DMS79 (cell line): ENCODE measurements around the gene HSCB.
"Not testable (repeated sequence)": the region's sequence is repeated elsewhere in the genome, so short reads cannot be mapped to it uniquely, and the experiment has no call there.

ENCODE experiments used
- DNase-seq: peaks from one replicate; lab custom pipeline; 2025; lab: John Stamatoyannopoulos, UW

The HSCB gene

DNA sequence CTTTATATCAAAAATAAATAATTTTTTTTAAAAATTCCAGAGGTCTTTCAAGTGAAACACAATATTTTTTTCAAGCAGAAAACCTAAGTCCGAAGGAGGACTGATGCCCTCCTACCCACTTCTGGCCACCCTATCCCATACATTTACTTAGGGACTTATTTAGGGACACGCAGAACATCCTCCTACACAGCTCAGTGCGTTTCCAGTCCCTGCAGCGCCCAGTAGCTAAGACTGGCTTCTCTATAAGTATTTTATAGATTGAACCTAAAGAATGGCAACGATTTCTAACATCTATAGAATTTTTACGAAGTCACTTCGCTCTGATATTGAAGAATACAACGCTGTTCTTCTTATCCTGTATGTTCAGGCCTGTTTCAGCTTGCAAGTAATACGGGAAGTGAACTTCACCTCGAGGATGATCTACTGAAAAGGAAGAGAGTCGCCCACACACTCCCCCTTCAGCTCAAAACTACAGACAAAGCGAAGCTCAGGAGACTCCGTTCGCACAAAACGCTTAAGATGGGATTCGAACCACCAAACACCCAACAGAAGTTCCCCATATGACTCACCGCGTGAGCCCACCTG lies 547 bp upstream of the HSCB start:
- DNase-seq, result no peak

DNA sequence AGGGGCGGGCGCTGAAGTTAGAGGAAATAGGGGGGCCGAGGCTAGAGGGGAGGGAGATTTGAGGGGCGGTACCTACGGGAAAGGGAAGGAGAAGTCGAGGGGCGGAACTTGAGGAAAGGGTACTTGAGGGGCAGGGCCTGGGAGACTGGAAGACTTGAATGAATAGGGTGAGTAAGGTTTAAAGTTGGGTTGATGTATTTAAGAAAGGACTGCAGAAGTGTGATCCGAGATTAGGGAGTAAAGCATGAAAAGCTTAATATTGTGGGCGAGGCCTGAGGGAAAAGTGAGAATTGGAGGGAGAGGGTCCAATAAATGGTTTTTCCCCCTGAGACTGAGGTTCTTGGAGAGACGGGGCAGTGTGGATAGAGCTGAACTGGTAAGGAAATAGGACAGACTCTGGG lies 723 bp downstream of the HSCB start:
- DNase-seq, result no peak

DNA sequence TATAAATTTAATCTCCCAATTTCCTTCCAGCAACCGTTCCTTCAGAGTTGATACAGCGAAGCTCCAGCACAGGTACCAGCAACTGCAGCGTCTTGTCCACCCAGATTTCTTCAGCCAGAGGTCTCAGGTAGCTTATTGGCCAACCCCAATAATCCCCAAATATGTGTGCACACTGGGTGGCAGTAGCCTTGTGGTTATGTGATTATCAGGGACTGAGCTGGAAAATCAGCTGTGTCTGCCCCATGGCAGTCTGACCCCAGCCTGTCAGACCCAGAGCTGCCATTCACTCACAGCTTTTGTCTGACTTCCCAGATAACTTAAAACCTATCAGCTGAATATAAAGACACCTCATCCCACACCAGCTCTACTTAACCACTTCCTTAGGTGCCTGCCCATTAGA lies 2.0 kb downstream of the HSCB start:
- DNase-seq, result no peak

DNA sequence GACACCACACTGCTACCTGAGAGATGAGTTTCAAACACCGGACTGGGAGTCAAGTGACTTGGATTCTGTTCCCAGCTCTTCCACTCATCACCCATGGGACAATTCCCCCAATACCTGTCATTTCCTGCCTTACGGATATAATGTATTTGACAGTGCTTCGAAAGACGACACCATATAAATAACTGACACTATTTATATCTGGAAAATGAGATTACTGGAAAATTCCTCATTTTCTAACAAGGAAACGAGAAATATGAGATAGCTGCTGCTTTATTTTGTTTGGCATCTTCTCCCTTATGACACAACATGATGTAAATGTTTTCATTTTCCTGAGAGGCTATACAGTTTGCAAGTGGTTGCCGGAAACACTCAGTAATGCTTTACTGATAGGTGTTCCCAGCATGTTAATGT lies 8.6 kb downstream of the HSCB start:
- DNase-seq, result no peak

DNA sequence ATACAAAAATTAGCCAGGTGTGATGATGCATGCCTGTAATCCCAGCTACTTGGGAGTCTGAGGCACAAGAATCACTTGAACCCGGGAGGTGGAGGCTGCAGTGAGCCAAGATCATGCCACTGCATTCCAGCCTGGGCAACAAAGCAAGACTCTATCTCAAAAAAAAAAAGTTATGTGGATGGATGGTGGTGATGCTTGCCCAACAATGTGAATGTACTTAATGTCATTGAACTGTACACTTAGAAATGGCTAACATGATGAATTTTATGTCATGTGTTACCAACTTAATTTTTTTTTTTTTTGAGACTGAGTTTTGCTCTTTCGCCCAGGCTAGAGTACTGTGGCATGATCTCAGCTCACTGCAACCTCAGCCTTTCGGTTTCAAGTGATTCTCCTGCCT lies 12.7 kb downstream of the HSCB start:
- DNase-seq, result not testable (repeated sequence)

DNA sequence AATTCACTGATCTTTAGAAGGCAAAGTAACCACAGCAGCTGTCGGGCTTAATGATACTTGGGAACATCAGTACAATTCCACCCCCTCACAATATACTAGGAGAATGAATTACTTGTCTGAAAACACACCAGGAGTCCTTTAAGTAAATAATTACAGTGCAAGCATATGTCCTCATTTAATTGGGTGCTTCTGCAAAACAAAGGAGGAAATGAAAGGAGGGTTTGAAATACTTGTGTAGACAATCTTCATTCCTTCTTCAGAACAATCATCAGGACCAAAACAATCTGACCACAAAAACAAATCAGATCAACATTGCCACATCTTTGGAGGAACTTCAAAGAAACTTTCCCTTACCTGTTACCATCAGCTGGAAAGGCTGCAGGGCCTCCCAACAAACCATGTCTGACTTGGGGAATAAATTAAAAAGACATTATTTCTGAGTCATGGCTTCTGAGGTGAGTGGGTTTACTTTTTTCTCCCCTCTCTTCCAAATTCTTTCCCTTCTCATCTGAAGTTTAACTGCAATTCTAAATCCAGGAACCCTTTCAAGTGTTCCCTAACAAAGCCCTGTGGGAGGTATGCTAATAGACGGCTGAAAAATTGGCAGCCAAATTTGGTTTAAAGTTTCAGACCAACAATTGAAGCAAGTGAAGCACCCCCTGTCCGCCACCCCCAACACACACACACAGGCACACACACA lies 18.2 kb downstream of the HSCB start:
- DNase-seq, result no peak

DNA sequence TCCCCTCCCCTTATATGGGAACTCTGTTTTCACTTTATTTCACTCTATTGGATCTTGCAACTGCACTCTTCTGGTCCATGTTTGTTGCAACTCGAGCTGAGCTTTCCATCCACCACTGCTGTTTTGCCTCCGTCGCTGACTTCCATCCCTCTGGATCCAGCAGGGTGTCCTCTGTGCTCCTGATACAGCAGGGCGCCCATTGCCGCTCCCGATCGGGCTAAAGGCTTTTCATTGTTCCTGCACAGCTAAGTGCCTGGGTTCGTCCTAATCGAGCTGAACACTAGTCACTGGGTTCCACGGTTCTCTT lies 19.6 kb downstream of the HSCB start:
- no peak for DNase-seq

DNA sequence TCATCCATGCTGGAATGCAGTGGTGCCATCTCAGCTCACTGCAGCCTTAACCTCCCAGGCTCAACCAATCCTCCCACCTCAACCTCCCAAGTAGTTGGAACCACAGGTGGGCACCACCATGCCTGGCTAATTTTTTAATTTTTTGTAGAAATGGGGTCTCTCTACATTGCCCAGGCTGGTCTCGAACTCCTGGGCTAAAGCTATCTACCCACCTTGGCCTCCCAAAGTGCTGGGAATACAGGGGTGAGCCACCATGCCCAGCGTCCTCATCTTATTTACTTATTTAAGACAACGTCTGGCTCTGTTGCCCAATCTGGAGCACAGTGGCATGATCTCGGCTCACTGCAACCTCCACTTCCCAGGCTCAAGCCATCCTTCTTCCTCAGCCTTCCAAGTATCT lies 20.2 kb downstream of the HSCB start:
- DNase-seq, result not testable (repeated sequence)

DNA sequence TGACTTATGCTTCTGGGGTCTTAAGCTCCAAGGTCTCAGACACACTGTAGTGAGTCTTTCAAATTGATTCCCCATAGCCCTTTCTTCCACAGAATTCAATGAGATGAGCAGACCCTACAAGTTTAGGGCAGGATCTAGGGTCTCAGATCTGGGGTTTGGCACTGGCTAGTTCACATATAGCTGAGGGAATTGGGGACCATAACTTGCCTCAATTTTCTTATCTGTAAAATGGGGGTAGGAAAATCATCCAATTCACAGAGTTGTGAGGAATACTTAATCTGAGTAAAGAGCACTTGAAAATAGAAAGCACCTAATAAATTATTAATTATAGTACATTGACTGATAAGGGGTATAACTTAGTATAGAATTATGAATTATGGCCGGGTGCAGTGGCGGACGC lies 24.8 kb downstream of the HSCB start:
- DNase-seq, result no peak

DNA sequence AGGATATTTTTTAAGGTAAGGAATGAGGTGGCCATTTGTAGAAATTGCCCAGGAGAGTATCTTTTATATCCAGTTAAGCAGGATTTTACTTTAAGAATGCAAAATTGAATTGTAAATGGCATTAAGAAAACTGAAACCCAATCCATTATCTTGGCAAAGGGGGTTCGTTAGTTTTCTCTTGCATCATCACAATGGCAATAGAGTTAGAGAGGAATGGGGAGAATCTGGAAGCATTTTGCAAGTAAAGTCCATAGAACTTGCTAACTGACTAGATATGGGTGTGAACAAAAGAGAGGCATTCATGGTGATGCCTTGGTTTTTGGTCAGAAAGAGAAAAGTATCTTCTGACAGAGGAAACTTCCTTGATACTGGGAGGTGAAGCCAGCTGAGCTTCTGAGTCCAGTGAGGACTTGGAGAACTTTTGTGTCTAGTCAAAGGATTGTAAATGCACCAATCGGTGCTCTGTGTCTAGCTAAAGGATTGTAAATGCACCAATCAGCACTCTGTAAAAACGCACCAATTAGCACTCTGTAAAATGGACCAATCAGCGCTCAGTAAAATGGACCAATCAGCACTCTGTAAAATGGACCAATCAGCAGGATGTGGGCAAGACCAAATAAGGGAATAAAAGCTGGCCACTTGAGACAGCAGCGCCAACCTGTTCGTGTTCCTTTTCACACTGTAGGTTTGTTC lies 27.0 kb downstream of the HSCB start:
- no peak for DNase-seq

DNA sequence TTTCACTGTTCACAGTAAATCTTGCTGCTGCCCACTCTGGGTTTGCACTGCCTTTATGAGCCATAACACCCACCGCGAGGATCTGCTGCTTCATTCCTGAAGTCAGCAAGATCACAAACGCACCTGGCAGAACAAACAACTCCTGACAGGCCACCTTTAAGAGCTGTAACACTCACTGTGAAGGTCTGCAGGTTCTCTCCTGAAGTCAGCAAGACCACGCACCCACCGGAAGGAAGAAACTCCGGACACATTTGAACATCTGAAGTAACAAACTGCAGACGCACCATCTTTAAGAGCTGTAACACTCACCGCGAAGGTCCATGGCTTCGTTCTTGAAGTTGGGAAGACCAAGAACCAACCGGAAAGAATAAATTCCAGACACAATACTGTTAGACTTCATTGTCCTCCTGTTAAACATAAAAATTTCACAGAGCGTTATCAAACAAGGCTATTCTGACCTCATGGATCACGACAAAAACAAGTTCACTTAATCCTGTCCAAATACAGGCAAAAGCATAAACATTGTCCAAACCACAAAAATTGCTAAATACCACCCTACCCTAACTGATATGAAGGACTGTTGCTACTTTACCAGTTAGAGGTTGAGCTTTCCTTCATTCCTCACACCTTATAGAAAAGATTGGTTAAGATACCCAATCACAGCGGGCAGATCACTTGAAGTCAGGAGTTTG lies 27.7 kb downstream of the HSCB start:
- no peak for DNase-seq

DNA sequence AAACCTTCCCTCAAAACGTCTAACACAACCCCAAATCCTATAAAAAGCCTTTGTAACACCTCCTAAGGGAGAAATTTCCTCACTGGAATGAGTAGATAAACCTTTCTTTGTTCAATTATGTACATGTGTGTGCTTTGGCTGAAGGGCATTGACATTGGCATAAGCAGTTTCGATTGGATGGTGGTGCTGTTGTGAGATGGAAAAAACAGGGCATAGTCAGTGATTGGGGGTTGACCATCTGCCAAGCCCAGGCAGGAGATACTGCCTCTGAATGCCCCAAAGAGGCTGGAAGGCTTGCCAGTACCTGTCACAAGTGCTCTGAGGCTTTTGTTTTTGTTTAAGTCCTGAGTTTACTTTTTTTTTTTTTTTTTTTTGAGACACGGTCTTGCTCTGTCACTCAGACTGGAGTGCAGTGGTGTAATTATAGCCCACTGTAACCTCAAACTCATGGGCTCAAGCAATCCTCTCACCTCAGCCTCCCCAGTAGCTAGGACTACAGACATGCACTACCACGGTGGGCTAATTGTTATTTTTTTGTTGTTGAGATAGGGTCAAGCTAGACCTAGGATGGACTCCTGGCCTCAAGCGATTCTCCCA lies 29.5 kb downstream of the HSCB start:
- DNase-seq, result peak; percentile 62

DNA sequence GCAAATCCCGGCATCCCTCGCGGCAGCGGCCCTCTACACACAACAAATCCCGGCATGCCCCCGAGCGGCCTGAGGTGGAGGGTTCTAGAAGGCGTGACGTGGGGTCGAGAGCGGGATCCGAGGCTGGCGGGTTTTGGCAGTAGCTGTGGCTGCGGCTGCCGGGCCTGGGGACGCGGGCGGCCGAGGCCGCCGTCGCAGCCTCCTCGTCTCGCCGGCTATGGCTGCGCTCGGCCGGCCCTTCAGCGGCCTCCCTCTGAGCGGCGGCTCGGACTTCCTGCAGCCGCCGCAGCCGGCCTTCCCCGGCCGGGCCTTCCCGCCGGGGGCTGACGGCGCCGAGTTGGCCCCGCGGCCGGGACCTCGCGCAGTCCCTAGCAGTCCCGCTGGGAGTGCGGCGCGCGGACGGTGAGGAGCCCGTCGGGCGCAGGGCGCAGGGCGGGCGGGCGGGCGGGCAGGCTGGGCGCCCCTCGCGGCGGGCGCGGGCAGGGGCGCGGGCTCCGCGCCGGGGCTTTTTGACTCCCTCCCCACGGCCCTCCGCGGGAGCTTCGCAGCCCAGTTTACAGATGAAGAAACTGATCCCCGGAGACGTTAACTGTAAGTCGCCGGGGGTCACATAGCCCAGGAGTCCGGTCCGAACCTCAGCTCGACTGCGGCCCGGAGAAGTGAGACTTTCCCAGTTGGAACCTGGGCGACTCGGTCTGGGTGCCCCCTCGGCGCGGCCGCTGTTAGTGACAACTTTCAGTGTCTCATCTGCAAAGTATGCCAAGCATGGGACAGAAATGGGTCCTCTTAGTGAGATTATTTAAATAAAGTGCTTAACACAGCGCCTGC lies 31.0 kb downstream of the HSCB start, which contains the start of gene CCDC117:
CCDC117 (plus strand) TSS at position 63 of the 828 bp plus-strand sequence; CDS start at position 218, 155 bp downstream.
- peak; percentile 75 for DNase-seq

DNA sequence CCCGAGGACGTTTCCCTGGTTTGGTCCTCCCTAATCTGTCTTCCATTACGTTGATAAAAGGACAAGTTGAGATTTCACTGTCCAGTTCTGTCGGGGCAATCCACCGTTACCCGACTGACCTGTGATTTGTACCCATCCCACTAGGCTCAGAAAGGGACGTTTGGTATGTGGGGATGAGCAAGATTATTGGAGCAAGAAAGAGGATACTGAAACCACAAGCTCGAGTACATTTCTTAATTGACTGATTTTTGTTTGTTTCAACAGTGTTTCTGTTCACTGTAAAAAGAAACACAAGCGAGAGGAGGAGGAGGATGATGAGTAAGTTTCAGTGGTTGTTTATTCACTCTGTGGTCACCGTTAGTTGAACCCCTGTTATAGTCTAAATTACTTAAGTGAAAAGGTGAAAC lies 31.6 kb downstream of the HSCB start:
- DNase-seq, result no peak

DNA sequence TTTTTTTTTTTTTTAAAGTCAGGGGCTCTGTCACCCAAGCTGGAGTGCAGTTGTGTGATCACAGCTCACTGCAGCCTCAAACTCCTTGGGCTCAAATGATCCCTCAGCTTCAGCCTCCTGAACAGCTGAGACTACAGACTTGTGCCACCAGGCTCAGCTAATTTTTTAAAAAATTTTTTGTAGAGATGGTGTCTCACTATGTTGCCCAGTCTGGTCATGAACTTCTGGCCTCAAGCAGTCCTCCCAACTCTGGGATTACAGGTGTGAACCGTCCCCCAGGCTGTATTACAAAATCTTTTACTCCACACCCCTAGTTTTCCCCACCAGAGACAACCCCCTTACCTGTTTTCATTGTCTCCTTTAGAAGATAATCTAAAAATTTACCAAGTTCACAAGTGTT lies 32.5 kb downstream of the HSCB start:
- no peak for DNase-seq

DNA sequence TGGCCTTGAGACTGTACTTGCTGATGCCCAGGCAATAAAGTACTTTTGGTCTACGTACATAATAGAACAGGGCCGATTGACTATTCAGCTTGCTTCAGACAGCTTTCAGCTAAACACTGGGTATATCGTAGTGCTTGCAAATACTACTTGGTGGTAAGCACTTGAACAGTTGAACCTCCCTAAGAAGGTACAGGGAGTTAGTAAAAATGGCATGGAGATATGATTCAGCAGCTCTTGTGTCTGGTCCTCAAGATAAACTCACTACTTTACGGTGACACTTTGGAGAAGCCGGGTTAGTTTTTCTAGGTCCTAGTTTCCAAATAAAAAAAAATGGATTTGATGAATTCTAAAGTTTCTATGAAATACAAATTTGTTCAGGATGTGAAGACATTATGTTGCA lies 38.0 kb downstream of the HSCB start:
- DNase-seq, result no peak

DNA sequence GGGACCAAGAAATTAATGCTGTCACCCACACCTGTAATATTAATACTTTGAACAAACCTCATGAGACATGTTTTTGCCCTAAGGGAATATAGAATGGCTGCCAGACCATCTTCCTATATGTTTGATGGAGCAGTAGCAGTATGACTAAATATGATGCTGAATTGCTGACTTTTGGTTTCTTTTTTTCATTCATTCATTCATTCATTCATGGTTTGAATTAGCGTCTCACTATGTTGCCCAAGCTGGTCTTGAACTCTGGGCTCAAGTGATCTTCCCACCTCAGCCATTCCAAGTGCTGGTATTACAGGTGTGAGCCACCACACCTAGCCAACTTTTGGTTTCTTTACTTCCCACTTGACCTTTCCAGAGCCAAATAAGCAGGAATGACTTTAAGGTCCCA lies 38.5 kb downstream of the HSCB start:
- DNase-seq, result no peak

DNA sequence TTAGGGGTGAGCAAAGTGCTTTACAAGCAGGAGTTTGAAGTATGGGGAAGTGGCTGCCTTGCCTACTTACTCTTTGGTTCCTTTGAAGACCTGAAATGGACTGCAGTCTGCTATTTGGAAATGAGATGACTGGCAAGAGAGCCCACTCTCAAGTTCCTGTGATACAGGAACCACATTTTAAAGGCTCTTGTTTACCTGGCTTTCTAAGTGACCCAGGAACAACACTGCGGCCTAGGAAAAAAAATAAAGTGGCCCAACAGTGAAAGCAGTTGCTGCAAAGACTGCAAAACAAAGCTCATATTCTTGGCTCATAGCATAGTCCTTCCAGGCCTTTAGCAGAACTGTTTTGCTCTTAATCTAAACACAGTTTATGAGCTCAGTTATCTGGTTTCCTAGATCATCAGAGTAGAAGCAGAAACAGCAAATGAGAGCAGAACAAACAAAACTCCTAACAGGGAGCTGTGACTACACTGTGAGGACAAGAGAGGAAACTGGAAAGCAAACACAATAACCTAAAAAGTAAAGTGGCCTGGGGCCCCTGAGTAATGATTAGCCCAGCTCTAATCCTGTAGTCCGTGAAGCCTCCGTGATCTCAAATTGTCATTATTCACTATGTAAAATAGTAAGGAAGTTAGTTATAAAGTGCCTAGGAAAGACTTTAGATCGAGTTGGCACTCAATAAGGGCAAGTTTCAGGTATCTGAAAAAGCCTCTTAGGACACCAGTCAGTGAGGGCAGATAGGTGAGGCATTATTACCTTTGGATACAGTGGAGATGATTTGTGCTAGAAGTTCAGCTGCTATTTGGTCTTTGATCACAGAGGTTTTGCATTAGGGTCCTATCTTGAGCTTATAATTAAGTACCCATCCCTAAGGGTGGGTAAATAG lies 42.2 kb downstream of the HSCB start:
- DNase-seq, result peak; percentile 68

DNA sequence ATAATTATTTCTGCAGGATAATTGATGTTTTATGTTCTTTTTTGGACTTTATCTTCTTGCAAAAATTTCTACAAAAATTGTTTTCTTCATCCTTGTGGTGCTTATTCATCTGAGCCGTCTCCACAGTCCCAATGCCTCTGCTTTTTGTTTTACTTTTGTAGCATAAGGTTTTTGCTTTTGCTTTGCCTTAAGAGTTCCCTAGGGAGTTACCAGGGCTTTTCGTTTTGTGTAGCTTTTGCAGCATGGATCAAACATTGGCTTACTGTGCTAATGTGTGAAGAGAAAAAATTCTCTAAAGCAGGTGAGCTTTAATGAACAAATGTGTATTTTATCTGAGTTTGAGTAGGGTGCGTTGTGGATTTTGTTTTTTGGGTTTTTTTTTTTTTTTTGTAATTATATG lies 46.8 kb downstream of the HSCB start:
- DNase-seq, result no peak

DNA sequence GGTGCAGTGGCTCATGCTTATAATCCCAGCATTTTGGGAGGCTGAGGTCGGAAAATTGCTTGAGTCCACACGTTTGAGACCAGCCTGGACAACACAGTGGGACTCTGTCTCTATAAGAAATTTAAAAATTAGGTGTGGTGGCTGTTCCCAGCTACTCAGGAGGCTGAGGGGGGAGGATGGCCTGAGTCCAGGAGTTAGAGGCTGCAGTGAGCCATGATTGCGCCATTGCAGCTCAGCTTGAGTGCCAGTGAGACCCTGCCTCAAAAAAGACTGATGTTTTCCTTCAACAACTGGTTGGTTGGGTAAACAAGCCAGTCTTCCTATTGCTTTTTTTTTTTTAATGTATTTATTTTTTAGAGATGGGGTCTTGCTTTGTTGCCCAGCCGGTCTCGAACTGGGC lies 49.3 kb downstream of the HSCB start:
- DNase-seq, result no peak
